ENCODE measurements around the gene PCDHGA2. TPM values are rescaled to one million over a fixed set of nuclear protein-coding genes. Genes with fewer than 3 reads are reported as not detected.

PCDHGA2 gene
- total and polyA plus RNA-seq, 2 experiments from 2014 or later = 0.45 to 1.0 TPM

DNA sequence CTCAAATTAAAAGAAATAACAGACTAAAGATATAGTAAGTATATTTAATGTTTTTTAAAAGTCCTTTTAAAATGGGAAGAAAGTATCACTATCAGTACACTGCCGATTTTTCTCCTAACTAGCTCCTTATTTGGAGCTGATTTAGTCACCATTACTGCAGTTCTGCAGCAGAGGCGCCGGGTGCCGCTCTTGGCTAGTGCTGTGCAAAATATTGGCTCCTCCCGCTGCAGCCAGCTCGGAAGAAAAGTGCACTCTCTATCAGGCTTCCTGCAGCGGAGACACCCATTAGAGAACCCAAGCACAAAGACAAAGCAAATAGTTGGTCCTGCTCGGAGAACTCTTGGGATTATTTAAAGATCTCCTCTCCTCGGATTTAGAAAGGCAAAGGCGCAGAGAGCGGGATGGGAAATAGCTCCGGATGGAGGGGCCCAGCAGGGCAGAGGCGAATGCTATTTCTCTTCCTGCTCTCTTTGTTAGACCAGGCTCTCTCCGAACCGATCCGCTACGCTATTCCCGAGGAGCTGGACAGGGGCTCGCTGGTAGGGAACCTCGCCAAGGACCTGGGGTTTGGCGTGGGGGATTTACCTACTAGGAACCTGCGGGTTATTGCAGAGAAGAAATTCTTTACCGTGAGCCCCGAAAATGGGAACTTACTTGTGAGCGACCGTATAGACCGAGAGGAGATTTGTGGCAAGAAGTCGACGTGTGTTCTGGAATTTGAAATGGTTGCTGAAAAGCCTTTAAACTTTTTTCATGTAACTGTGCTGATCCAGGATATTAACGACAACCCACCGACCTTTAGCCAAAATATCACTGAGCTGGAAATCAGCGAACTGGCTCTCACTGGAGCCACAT is 31.7 kb downstream of the PCDHGA2 start, which contains the start of gene PCDHGB3 (continued):
- TF ChIP-seq, protein P1, sequence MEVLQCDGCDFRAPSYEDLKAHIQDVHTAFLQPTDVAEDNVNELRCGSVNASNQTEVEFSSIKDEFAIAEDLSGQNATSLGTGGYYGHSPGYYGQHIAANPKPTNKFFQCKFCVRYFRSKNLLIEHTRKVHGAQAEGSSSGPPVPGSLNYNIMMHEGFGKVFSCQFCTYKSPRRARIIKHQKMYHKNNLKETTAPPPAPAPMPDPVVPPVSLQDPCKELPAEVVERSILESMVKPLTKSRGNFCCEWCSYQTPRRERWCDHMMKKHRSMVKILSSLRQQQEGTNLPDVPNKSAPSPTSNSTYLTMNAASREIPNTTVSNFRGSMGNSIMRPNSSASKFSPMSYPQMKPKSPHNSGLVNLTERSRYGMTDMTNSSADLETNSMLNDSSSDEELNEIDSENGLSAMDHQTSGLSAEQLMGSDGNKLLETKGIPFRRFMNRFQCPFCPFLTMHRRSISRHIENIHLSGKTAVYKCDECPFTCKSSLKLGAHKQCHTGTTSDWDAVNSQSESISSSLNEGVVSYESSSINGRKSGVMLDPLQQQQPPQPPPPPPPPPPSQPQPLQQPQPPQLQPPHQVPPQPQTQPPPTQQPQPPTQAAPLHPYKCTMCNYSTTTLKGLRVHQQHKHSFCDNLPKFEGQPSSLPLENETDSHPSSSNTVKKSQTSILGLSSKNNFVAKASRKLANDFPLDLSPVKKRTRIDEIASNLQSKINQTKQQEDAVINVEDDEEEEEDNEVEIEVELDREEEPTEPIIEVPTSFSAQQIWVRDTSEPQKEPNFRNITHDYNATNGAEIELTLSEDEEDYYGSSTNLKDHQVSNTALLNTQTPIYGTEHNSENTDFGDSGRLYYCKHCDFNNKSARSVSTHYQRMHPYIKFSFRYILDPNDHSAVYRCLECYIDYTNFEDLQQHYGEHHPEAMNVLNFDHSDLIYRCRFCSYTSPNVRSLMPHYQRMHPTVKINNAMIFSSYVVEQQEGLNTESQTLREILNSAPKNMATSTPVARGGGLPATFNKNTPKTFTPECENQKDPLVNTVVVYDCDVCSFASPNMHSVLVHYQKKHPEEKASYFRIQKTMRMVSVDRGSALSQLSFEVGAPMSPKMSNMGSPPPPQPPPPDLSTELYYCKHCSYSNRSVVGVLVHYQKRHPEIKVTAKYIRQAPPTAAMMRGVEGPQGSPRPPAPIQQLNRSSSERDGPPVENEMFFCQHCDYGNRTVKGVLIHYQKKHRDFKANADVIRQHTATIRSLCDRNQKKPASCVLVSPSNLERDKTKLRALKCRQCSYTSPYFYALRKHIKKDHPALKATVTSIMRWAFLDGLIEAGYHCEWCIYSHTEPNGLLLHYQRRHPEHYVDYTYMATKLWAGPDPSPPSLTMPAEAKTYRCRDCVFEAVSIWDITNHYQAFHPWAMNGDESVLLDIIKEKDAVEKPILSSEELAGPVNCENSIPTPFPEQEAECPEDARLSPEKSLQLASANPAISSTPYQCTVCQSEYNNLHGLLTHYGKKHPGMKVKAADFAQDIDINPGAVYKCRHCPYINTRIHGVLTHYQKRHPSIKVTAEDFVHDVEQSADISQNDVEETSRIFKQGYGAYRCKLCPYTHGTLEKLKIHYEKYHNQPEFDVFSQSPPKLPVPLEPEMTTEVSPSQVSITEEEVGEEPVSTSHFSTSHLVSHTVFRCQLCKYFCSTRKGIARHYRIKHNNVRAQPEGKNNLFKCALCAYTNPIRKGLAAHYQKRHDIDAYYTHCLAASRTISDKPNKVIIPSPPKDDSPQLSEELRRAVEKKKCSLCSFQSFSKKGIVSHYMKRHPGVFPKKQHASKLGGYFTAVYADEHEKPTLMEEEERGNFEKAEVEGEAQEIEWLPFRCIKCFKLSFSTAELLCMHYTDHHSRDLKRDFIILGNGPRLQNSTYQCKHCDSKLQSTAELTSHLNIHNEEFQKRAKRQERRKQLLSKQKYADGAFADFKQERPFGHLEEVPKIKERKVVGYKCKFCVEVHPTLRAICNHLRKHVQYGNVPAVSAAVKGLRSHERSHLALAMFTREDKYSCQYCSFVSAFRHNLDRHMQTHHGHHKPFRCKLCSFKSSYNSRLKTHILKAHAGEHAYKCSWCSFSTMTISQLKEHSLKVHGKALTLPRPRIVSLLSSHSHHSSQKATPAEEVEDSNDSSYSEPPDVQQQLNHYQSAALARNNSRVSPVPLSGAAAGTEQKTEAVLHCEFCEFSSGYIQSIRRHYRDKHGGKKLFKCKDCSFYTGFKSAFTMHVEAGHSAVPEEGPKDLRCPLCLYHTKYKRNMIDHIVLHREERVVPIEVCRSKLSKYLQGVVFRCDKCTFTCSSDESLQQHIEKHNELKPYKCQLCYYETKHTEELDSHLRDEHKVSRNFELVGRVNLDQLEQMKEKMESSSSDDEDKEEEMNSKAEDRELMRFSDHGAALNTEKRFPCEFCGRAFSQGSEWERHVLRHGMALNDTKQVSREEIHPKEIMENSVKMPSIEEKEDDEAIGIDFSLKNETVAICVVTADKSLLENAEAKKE (CRISPR knock-in tag; IDR thresholded peaks at IDR 0.05) = no peak
- TF ChIP-seq CREB1 (CRISPR knock-in tag; IDR thresholded peaks at IDR 0.05; ENCODE audit: low read depth) (no peak), POLR2AphosphoS5 (IDR thresholded peaks at IDR 0.05; ENCODE audit: low read depth) (no peak)
- TF ChIP-seq, protein P2, sequence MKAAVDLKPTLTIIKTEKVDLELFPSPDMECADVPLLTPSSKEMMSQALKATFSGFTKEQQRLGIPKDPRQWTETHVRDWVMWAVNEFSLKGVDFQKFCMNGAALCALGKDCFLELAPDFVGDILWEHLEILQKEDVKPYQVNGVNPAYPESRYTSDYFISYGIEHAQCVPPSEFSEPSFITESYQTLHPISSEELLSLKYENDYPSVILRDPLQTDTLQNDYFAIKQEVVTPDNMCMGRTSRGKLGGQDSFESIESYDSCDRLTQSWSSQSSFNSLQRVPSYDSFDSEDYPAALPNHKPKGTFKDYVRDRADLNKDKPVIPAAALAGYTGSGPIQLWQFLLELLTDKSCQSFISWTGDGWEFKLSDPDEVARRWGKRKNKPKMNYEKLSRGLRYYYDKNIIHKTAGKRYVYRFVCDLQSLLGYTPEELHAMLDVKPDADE (IDR thresholded peaks at IDR 0.05) = no peak

DNA sequence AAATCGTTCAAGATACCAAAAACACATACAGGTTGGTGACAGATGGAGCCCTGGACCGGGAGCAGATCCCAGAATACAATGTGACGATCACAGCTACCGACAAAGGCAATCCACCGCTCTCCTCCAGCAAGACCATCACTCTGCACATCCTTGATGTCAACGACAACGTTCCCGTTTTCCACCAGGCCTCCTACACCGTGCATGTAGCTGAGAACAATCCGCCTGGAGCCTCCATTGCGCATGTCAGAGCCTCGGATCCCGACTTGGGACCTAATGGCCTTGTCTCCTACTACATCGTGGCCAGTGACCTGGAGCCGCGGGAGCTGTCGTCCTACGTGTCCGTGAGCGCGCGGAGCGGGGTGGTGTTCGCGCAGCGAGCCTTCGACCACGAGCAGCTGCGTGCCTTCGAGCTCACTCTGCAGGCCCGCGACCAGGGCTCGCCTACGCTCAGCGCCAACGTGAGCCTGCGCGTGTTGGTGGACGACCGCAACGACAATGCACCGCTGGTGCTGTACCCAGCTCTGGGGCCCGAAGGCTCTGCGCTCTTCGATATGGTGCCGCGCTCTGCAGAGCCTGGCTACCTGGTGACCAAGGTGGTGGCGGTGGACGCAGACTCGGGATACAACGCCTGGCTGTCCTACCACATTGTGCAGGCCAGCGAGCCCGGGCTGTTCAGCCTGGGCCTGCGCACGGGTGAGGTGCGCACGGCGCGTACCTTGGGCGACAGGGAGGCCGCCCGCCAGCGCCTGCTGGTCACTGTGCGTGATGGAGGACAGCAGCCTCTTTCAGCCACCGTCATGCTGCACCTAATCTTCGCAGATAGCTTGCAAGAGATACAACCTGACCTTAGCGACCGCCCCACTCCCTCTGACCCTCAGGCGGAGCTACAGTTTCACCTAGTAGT is 33.3 kb downstream of the PCDHGA2 start:
- no peak overlapping the region for H3K4me3 ChIP-seq
- H3K4me1 ChIP-seq (ENCODE audit: insufficient read depth) = no peaks in the 10 kb centered on the region
- H3K79me2 ChIP-seq (replicated peaks; ENCODE audit: insufficient read depth) = no peaks in the 10 kb centered on the region
- no peak overlapping the region for H2AFZ ChIP-seq
- H4K20me1 ChIP-seq (replicated peaks; ENCODE audit: insufficient read depth) = no peaks in the 10 kb centered on the region
- ATAC-seq = no peak
- no peaks in the 10 kb centered on the region for H3K9me2 ChIP-seq (ENCODE audit: insufficient read depth)
- DNase-seq (ENCODE audit: low spot score) = no peak
- Mint-ChIP-seq H3K27me3 (ENCODE audit: insufficient read depth, low read depth, poor library complexity) (peaks cover 6% of the 10 kb centered on the region), H3K4me1 (peaks cover 2% of the 10 kb centered on the region; the same call in 1 of the 3 replicates), H3K9me3 (peaks cover 63% of the 10 kb centered on the region), H3K27ac (no peak overlapping the region), H3K36me3 (ENCODE audit: low read depth) (peaks cover 54% of the 10 kb centered on the region), H3K4me3 (no peak overlapping the region)
- no peaks in the 10 kb centered on the region for H3F3A ChIP-seq (replicated peaks; ENCODE audit: low read depth)
- TF ChIP-seq STAT1 (IDR thresholded peaks at IDR 0.05; ENCODE audit: unreplicated experiment) = no peak
- H3K27me3 ChIP-seq (ENCODE audit: insufficient read depth) = no peaks in the 10 kb centered on the region
- H3K4me2 ChIP-seq = no peak overlapping the region
- H3K27ac ChIP-seq (ENCODE audit: low read depth) = no peak overlapping the region
- H3K36me3 ChIP-seq (ENCODE audit: insufficient read depth) = no peaks in the 10 kb centered on the region

Measured in GM23338 (cell line).